H9 (cell line): ENCODE measurements around the gene FGF6. TPM values are rescaled to one million over a fixed set of nuclear protein-coding genes. Genes with fewer than 3 reads are reported as not detected.

Source experiments
- DNase-seq: peaks from one replicate; pipeline ENCODE4 v3.0.0-alpha.2; 2017
- H2AFZ ChIP-seq: one replicate; pipeline ENCODE4 v1.6.1; 2013; ENCODE audit warnings: mild to moderate bottlenecking, low read length, control low read depth, moderate library complexity
- H2AK5ac ChIP-seq: 2 replicates; pipeline ENCODE4 v1.6.1; 2013; ENCODE audit warnings: low read length, control low read depth, mixed read lengths; ENCODE audit not compliant: insufficient read length
- H2BK120ac ChIP-seq: one replicate; pipeline ENCODE4 v1.6.1; 2013; ENCODE audit warnings: low read depth, mild to moderate bottlenecking, low read length, control low read depth, inconsistent platforms; ENCODE audit not compliant: poor library complexity, severe bottlenecking
- H2BK12ac ChIP-seq: 2 replicates; pipeline ENCODE4 v1.6.1; 2013; ENCODE audit warnings: low read length, control low read depth, mixed read lengths, low read depth; ENCODE audit not compliant: insufficient read length
- H2BK15ac ChIP-seq: 2 replicates; pipeline ENCODE4 v1.6.1; 2013; ENCODE audit warnings: low read depth, low read length, control low read depth
- H2BK20ac ChIP-seq: one replicate; pipeline ENCODE4 v1.6.1; 2013; ENCODE audit warnings: low read depth, mild to moderate bottlenecking, low read length, control low read depth, inconsistent platforms; ENCODE audit not compliant: poor library complexity, severe bottlenecking
- H2BK5ac ChIP-seq: 2 replicates; pipeline ENCODE4 v1.6.1; 2013; ENCODE audit warnings: low read length, control low read depth, mixed read lengths; ENCODE audit not compliant: insufficient read length
- H3K14ac ChIP-seq: 2 replicates; pipeline ENCODE4 v1.6.1; 2013; ENCODE audit warnings: low read length, control low read depth; ENCODE audit not compliant: insufficient read depth
- H3K18ac ChIP-seq: 2 replicates; pipeline ENCODE4 v1.6.1; 2013; ENCODE audit warnings: low read depth, mild to moderate bottlenecking, mixed read lengths, low read length, control low read depth; ENCODE audit not compliant: insufficient read length
- H3K23ac ChIP-seq: 2 replicates; pipeline ENCODE4 v1.6.1; 2013; ENCODE audit warnings: low read length, control low read depth, mixed read lengths, low read depth; ENCODE audit not compliant: insufficient read length
- H3K23me2 ChIP-seq: 2 replicates; pipeline ENCODE4 v1.6.1; 2013; ENCODE audit warnings: low read depth, mild to moderate bottlenecking, mixed read lengths, low read length, control low read depth; ENCODE audit not compliant: insufficient read length, poor library complexity, severe bottlenecking
- H3K27ac ChIP-seq: 2 replicates; pipeline ENCODE4 v1.5.1; 2013; ENCODE audit warnings: low read length, control low read depth, mixed read lengths, low read depth; ENCODE audit not compliant: insufficient read length
- H3K27me3 ChIP-seq: 2 replicates; pipeline ENCODE4 v1.6.1; 2013; ENCODE audit warnings: low read length, control low read depth, inconsistent platforms; ENCODE audit not compliant: insufficient read depth
- H3K4ac ChIP-seq: 2 replicates; pipeline ENCODE4 v1.6.1; 2013; ENCODE audit warnings: low read depth, mild to moderate bottlenecking, control low read depth, inconsistent platforms, low read length, moderate library complexity
- H3K4me1 ChIP-seq: 2 replicates; pipeline ENCODE4 v1.6.1; 2013; ENCODE audit warnings: low read length, control low read depth, inconsistent platforms; ENCODE audit not compliant: insufficient read depth
- H3K4me2 ChIP-seq: 2 replicates; pipeline ENCODE4 v1.6.1; 2013; ENCODE audit warnings: low read length, control low read depth, mixed read lengths; ENCODE audit not compliant: insufficient read length, insufficient read depth
- H3K56ac ChIP-seq: 2 replicates; pipeline ENCODE4 v1.6.1; 2013; ENCODE audit warnings: low read depth, mild to moderate bottlenecking, mixed read lengths, low read length, control low read depth; ENCODE audit not compliant: insufficient read length
- H3K79me1 ChIP-seq: 2 replicates; pipeline ENCODE4 v1.6.1; 2013; ENCODE audit warnings: low read depth, mild to moderate bottlenecking, moderate library complexity, low read length, control low read depth, inconsistent platforms; ENCODE audit not compliant: insufficient read depth, poor library complexity, severe bottlenecking
- H3K79me2 ChIP-seq: 2 replicates; pipeline ENCODE4 v1.6.1; 2013; ENCODE audit warnings: low read length, control low read depth, inconsistent platforms; ENCODE audit not compliant: insufficient read depth
- H3K9ac ChIP-seq: 2 replicates; pipeline ENCODE4 v1.6.1; 2013; ENCODE audit warnings: low read length, control low read depth, mixed read lengths; ENCODE audit not compliant: insufficient read length; ENCODE audit errors: extremely low read depth
- H3K9me3 ChIP-seq: one replicate; pipeline ENCODE4 v1.6.1; 2013; ENCODE audit warnings: low read depth, low read length, inconsistent platforms; ENCODE audit not compliant: control insufficient read depth
- H3T11ph ChIP-seq: one replicate; pipeline ENCODE4 v1.6.1; 2013; ENCODE audit warnings: mild to moderate bottlenecking, low read length, control low read depth, inconsistent platforms
- H4K20me1 ChIP-seq: one replicate; pipeline ENCODE4 v1.6.1; 2013; ENCODE audit not compliant: control insufficient read depth, insufficient read length, insufficient read depth
- H4K5ac ChIP-seq: 2 replicates; pipeline ENCODE4 v1.6.1; 2013; ENCODE audit warnings: low read depth, mild to moderate bottlenecking, mixed read lengths, low read length, control low read depth; ENCODE audit not compliant: insufficient read length
- H4K8ac ChIP-seq: replicated peaks from 2 replicates; pipeline ENCODE4 v1.6.1; 2013; ENCODE audit warnings: low read length, control low read depth, mixed read lengths, low read depth; ENCODE audit not compliant: insufficient read length
- H4K91ac ChIP-seq: 2 replicates; pipeline ENCODE4 v1.6.1; 2013; ENCODE audit warnings: low read depth, mild to moderate bottlenecking, moderate library complexity, mixed read lengths, low read length, control low read depth; ENCODE audit not compliant: insufficient read length
- H3K27ac Mint-ChIP-seq, 3 experiments: 2 replicates in 2 of 3; 3 replicates in 1 of 3; pipeline ENCODE4 v1.8.0; 2020 to 2021; ENCODE audit warnings: mixed read lengths in 3 of 3, mild to moderate bottlenecking in 1 of 3, moderate library complexity in 1 of 3
- H3K27me3 Mint-ChIP-seq: 2 replicates; pipeline ENCODE4 v1.8.0; 2021; ENCODE audit warnings: low read depth, mild to moderate bottlenecking, moderate library complexity, mixed read lengths
- H3K36me3 Mint-ChIP-seq, 3 experiments: 2 replicates in 2 of 3; 3 replicates in 1 of 3; pipeline ENCODE4 v1.8.0; 2020 to 2021; ENCODE audit warnings: low read depth in 3 of 3, mixed read lengths in 3 of 3; ENCODE audit not compliant: insufficient read depth in 1 of 3
- H3K4me1 Mint-ChIP-seq, 2 experiments: 2 replicates each; pipeline ENCODE4 v1.8.0; 2020; ENCODE audit warnings: mixed read lengths in 2 of 2
- H3K4me3 Mint-ChIP-seq, 2 experiments: 2 replicates in 1 of 2; 3 replicates in 1 of 2; pipeline ENCODE4 v1.8.0; 2020 to 2021; ENCODE audit warnings: mild to moderate bottlenecking in 2 of 2, mixed read lengths in 2 of 2, moderate library complexity in 1 of 2
- H3K9me3 Mint-ChIP-seq, 2 experiments: 2 replicates in 1 of 2; 3 replicates in 1 of 2; pipeline ENCODE4 v1.8.0; 2020; ENCODE audit warnings: mild to moderate bottlenecking in 2 of 2, mixed read lengths in 2 of 2, moderate library complexity in 1 of 2
- CTCF ChIP-seq: fragments of 200-600 bp; sonication (generic); conservative IDR thresholded peaks from 3 replicates; pipeline ENCODE4 v1.8.0; 2021; ENCODE audit warnings: antibody characterized with exemption, mild to moderate bottlenecking
- whole genome bisulfite sequencing: extraction: QIAGEN DNeasy Blood & Tissue Kit; methylation state at CpG from one replicate; pipeline ENCODE4 v1.1.7; 2013; ENCODE audit warnings: missing lambda C conversion rate, low lambda C conversion rate, mixed read lengths; ENCODE audit not compliant: insufficient read length; ENCODE audit errors: extremely low coverage; 5-methylcytosine and 5-hydroxymethylcytosine counted together
- long read RNA-seq: library from polyadenylated mRNA; unstranded; transcript quantifications from one replicate; pipeline ENCODE4 v2.0.0, GENCODE V29; 2020
- total RNA-seq: library from RNA; stranded (reverse); gene quantifications from 2 replicates; pipeline ENCODE4 v1.2.1, GENCODE V29; 2021

FGF6 gene
- not detected in 2 replicates for total RNA-seq
- long read RNA-seq, partial matches to known transcripts: 0 of 1 reads
- long read RNA-seq, other reads (novel, unspliced or antisense): 1 of 1 reads

GRCh38 chr12:4445156-4446101 lies at the start of gene FGF6:
FGF6 (minus strand) TSS chr12:4445815; CDS start chr12:4445570, 245 bp downstream.
- no peak within 1 kb of the TSS for H3K56ac ChIP-seq
- Mint-ChIP-seq H3K4me3 (no peak within 1 kb of the TSS), H3K4me1 (peaks cover 62 to 77% of the 10 kb centered on the region in 2 experiments), H3K27ac (peak within 1 kb of the TSS in 2 of 3 experiments; percentile 57 to 58; a peak in 3 of 7 replicates), H3K36me3 (peaks cover 0 to 6% (median 0%) of the 10 kb centered on the region in 3 experiments; a peak in 2 of 7 replicates), H3K9me3 (peaks cover 0 to 2% of the 10 kb centered on the region in 2 experiments; a peak in 1 of 5 replicates), H3K27me3 (peaks cover 10% of the 10 kb centered on the region)
- H2BK12ac ChIP-seq: no peak within 1 kb of the TSS
- H3K9me3 ChIP-seq: no peaks in the 10 kb centered on the region
- no peak within 1 kb of the TSS for H2BK5ac ChIP-seq
- H2AK5ac ChIP-seq: no peak within 1 kb of the TSS
- H3K9ac ChIP-seq: no peak within 1 kb of the TSS
- peaks cover 19% of the 10 kb centered on the region; the same call in 1 of the 2 replicates for H3K4me1 ChIP-seq
- no CpG with 5 or more reads among the region's 42 CpGs for WGBS
- H2BK120ac ChIP-seq: no peak within 1 kb of the TSS
- no peak within 1 kb of the TSS for H2BK15ac ChIP-seq
- H2AFZ ChIP-seq: no peak within 1 kb of the TSS
- H3K18ac ChIP-seq: no peak within 1 kb of the TSS
- H3K4ac ChIP-seq: no peak within 1 kb of the TSS
- no peak within 1 kb of the TSS for H4K5ac ChIP-seq
- H3K27me3 ChIP-seq: no peaks in the 10 kb centered on the region; the same call in 1 of the 2 replicates
- no peak within 1 kb of the TSS for H2BK20ac ChIP-seq
- TF ChIP-seq CTCF: no peak
- H3K79me2 ChIP-seq: no peaks in the 10 kb centered on the region
- H4K8ac ChIP-seq: no peak within 1 kb of the TSS
- no peak within 1 kb of the TSS for H3K23ac ChIP-seq
- peaks cover 8% of the 10 kb centered on the region for H3K23me2 ChIP-seq
- no peaks in the 10 kb centered on the region for H3K79me1 ChIP-seq
- no peak within 1 kb of the TSS for H3K4me2 ChIP-seq
- no peak within 1 kb of the TSS for H3T11ph ChIP-seq
- no peaks in the 10 kb centered on the region for H4K20me1 ChIP-seq
- no peak within 1 kb of the TSS for H3K14ac ChIP-seq
- H3K27ac ChIP-seq: no peak within 1 kb of the TSS
- DNase-seq: no peak
- H4K91ac ChIP-seq: no peak within 1 kb of the TSS
